K562 (cell line): ENCODE data around the gene INKA2. TPM values are rescaled to one million over a fixed set of nuclear protein-coding genes. Genes with fewer than 3 reads are reported as not detected.

Experiments
- BHLHE40 ChIP-seq: IDR thresholded peaks from 2 replicates; pipeline ENCODE4 v1.6.1; 2011; ENCODE audit warnings: low read length, improper control_type of control experiment
- CBFA2T2 ChIP-seq: fragments of 450-650 bp; conservative IDR thresholded peaks from 2 replicates; pipeline ENCODE4 v1.6.1; 2017; ENCODE audit warnings: mild to moderate bottlenecking
- DMBX1 ChIP-seq: fragments of 250-450 bp; sonication (Bioruptor Pico); IDR thresholded peaks from 2 replicates; pipeline ENCODE4 v1.8.0; 2022; ENCODE audit warnings: inconsistent platforms, mild to moderate bottlenecking, moderate library complexity, borderline replicate concordance
- E2F3 ChIP-seq: fragments of 250-450 bp; sonication (Bioruptor Pico); IDR thresholded peaks from 2 replicates; pipeline ENCODE4 v1.4.0; 2020; ENCODE audit warnings: mild to moderate bottlenecking
- ERF ChIP-seq: fragments of 450-650 bp; formaldehyde crosslinking; IDR thresholded peaks from 2 replicates; pipeline ENCODE4 v1.4.0; 2020; ENCODE audit warnings: mild to moderate bottlenecking, mixed read lengths
- HNRNPK ChIP-seq: fragments of 200-400 bp; formaldehyde crosslinking; IDR thresholded peaks from one replicate; pipeline ENCODE4 v1.6.1; 2018; ENCODE audit warnings: mild to moderate bottlenecking, low read depth, low read length; ENCODE audit not compliant: poor library complexity, severe bottlenecking
- MAZ ChIP-seq, 2 experiments: fragments of 450-650 bp in 1 of 2; sonication (generic) in 1 of 2; formaldehyde crosslinking; IDR thresholded peaks in 1 of 2; conservative IDR thresholded peaks in 1 of 2; 2 replicates each; pipeline versions ENCODE4 v1.4.0 to v1.5.0; 2020; ENCODE audit warnings: mild to moderate bottlenecking in 1 of 2, missing genetic modification reagents in 1 of 2
- RAD21 ChIP-seq, 2 experiments: fragments of 250-450 bp in 1 of 2; fragments of 450-650 bp in 1 of 2; sonication (Bioruptor Pico) in 1 of 2; formaldehyde crosslinking in 1 of 2; IDR thresholded peaks in 1 of 2; conservative IDR thresholded peaks in 1 of 2; 2 replicates each; pipeline versions ENCODE4 v1.4.0 to v1.8.0; 2020 to 2022; ENCODE audit warnings: mild to moderate bottlenecking in 2 of 2, moderate library complexity in 1 of 2
- ZBTB17 ChIP-seq: fragments of 450-650 bp; formaldehyde crosslinking; IDR thresholded peaks from 2 replicates; pipeline ENCODE4 v1.4.0; 2020; ENCODE audit warnings: mild to moderate bottlenecking
- ZNF584 ChIP-seq: fragments of 200-800 bp; sonication (Bioruptor generic); IDR thresholded peaks from 2 replicates; pipeline ENCODE4 v1.6.1; 2016; ENCODE audit warnings: low read depth, mild to moderate bottlenecking, missing genetic modification characterization, missing compliant biosample characterization
- polyA plus RNA-seq, 8 experiments: library from polyadenylated mRNA; depleted of rRNA in 4 of 8; stranded (reverse) in 5 of 8; unstranded in 3 of 8; fragments of >200 nt; fragmentation: Nextera tagmentation in 2 of 8; fragmentation: Illumina TruSeq in 1 of 8; extraction: Ambion mirVana in 2 of 8; extraction: Trizol in 1 of 8; gene quantifications; 2 replicates each; pipeline versions ENCODE4 v1.2.1 to v1.2.3, GENCODE V29; 2011 to 2014; ENCODE audit warnings: inconsistent platforms in 1 of 8, missing spikeins in 1 of 8
- total RNA-seq, 7 experiments: library from RNA; depleted of rRNA in 6 of 7; stranded (reverse); fragments of >200 nt in 6 of 7; fragmentation: Illumina TruSeq in 2 of 7; extraction: Trizol in 2 of 7; gene quantifications; 2 replicates each; pipeline versions ENCODE4 v1.2.1 to v1.2.3, GENCODE V29; 2011 to 2021; ENCODE audit warnings: low replicate concordance in 1 of 7
- TF ChIP-seq, protein P1 (sequence below): fragments of 450-650 bp; IDR thresholded peaks from 2 replicates; pipeline ENCODE4 v1.6.1; 2016; ENCODE audit warnings: mild to moderate bottlenecking, moderate library complexity
- TF ChIP-seq, protein P2 (sequence below): fragments of 450-650 bp; formaldehyde crosslinking; IDR thresholded peaks from 2 replicates; pipeline ENCODE4 v1.4.0; 2022; ENCODE audit warnings: missing genetic modification characterization

INKA2 gene
- total and polyA plus RNA-seq, 9 of the 15 experiments (the other 6 are each of a cell fraction or from before 2014, with no cell fraction given), result 0.04 to 1.4 (median 0.26) TPM; not detected in 1

DNA sequence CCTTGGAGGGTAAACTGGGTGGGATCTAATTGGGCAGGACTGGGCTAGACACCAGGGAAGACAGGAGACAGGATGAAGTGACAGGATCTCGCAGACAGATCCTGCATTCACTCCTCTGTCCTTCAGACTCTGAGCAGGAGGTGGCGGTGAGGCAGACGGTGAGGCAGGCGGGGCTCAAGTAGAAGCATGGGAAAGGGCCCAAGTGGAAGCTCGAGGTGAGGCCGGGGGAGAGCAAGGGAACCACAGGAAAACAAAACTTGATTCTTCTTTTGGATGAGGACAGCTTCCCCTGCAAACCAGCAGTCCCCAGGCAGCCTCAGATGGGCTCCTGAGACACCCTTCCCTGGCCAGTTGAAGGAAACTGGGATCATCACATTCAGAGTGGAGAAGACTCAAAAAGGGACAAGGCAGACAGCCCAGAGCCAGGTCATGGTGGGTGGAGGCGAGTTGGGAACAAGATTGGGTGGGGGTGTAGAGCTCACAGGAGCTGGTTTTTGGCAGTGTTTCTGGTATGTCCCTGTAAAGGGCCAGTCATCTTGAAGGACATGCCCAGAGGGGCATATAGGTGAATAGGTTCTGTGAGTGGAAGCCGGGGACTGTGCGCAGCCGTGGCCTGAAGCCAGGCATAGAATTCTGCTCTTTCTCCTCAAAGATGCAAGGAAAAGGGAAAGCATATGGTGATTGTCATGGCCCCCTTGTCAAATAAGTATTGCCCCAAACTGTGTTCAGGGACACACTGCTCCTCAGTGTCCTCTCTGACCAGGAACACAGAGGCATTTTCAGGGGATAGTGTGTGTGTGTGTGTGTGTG is 18.0 kb downstream of the INKA2 start (continued):
- TF ChIP-seq, protein P1, sequence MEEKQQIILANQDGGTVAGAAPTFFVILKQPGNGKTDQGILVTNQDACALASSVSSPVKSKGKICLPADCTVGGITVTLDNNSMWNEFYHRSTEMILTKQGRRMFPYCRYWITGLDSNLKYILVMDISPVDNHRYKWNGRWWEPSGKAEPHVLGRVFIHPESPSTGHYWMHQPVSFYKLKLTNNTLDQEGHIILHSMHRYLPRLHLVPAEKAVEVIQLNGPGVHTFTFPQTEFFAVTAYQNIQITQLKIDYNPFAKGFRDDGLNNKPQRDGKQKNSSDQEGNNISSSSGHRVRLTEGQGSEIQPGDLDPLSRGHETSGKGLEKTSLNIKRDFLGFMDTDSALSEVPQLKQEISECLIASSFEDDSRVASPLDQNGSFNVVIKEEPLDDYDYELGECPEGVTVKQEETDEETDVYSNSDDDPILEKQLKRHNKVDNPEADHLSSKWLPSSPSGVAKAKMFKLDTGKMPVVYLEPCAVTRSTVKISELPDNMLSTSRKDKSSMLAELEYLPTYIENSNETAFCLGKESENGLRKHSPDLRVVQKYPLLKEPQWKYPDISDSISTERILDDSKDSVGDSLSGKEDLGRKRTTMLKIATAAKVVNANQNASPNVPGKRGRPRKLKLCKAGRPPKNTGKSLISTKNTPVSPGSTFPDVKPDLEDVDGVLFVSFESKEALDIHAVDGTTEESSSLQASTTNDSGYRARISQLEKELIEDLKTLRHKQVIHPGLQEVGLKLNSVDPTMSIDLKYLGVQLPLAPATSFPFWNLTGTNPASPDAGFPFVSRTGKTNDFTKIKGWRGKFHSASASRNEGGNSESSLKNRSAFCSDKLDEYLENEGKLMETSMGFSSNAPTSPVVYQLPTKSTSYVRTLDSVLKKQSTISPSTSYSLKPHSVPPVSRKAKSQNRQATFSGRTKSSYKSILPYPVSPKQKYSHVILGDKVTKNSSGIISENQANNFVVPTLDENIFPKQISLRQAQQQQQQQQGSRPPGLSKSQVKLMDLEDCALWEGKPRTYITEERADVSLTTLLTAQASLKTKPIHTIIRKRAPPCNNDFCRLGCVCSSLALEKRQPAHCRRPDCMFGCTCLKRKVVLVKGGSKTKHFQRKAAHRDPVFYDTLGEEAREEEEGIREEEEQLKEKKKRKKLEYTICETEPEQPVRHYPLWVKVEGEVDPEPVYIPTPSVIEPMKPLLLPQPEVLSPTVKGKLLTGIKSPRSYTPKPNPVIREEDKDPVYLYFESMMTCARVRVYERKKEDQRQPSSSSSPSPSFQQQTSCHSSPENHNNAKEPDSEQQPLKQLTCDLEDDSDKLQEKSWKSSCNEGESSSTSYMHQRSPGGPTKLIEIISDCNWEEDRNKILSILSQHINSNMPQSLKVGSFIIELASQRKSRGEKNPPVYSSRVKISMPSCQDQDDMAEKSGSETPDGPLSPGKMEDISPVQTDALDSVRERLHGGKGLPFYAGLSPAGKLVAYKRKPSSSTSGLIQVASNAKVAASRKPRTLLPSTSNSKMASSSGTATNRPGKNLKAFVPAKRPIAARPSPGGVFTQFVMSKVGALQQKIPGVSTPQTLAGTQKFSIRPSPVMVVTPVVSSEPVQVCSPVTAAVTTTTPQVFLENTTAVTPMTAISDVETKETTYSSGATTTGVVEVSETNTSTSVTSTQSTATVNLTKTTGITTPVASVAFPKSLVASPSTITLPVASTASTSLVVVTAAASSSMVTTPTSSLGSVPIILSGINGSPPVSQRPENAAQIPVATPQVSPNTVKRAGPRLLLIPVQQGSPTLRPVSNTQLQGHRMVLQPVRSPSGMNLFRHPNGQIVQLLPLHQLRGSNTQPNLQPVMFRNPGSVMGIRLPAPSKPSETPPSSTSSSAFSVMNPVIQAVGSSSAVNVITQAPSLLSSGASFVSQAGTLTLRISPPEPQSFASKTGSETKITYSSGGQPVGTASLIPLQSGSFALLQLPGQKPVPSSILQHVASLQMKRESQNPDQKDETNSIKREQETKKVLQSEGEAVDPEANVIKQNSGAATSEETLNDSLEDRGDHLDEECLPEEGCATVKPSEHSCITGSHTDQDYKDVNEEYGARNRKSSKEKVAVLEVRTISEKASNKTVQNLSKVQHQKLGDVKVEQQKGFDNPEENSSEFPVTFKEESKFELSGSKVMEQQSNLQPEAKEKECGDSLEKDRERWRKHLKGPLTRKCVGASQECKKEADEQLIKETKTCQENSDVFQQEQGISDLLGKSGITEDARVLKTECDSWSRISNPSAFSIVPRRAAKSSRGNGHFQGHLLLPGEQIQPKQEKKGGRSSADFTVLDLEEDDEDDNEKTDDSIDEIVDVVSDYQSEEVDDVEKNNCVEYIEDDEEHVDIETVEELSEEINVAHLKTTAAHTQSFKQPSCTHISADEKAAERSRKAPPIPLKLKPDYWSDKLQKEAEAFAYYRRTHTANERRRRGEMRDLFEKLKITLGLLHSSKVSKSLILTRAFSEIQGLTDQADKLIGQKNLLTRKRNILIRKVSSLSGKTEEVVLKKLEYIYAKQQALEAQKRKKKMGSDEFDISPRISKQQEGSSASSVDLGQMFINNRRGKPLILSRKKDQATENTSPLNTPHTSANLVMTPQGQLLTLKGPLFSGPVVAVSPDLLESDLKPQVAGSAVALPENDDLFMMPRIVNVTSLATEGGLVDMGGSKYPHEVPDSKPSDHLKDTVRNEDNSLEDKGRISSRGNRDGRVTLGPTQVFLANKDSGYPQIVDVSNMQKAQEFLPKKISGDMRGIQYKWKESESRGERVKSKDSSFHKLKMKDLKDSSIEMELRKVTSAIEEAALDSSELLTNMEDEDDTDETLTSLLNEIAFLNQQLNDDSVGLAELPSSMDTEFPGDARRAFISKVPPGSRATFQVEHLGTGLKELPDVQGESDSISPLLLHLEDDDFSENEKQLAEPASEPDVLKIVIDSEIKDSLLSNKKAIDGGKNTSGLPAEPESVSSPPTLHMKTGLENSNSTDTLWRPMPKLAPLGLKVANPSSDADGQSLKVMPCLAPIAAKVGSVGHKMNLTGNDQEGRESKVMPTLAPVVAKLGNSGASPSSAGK, result peak; percentile 62
- TF ChIP-seq E2F3 (CRISPR knock-in tag), result peak; percentile 67; the same call in 1 of the 2 replicates
- no peak for TF ChIP-seq HNRNPK
- TF ChIP-seq DMBX1, result 0 out of 2 replicates have a peak, but pooled peaks have one; percentile 27
- peak in 1 of 2 experiments; percentile 34; a peak in 1 of 4 replicates for TF ChIP-seq MAZ (CRISPR knock-in tag; conservative IDR thresholded peaks at IDR 0.05 in 1 of 2, IDR thresholded peaks at IDR 0.05 in 1 of 2)
- TF ChIP-seq CBFA2T2, result no peak
- peak; percentile 66; the same call in 1 of the 2 replicates for TF ChIP-seq ZNF584 (CRISPR knock-in tag)
- TF ChIP-seq, protein P2, sequence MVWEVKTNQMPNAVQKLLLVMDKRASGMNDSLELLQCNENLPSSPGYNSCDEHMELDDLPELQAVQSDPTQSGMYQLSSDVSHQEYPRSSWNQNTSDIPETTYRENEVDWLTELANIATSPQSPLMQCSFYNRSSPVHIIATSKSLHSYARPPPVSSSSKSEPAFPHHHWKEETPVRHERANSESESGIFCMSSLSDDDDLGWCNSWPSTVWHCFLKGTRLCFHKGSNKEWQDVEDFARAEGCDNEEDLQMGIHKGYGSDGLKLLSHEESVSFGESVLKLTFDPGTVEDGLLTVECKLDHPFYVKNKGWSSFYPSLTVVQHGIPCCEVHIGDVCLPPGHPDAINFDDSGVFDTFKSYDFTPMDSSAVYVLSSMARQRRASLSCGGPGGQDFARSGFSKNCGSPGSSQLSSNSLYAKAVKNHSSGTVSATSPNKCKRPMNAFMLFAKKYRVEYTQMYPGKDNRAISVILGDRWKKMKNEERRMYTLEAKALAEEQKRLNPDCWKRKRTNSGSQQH (CRISPR knock-in tag), result 0 out of 2 replicates have a peak, but pooled peaks have one; percentile 46
- TF ChIP-seq ERF, result peak; percentile 44; the same call in 1 of the 2 replicates
- peak in 1 of 2 experiments; percentile 30; a peak in 2 of 4 replicates for TF ChIP-seq RAD21 (CRISPR knock-in tag; conservative IDR thresholded peaks at IDR 0.05 in 1 of 2, IDR thresholded peaks at IDR 0.05 in 1 of 2)
- TF ChIP-seq BHLHE40, result 0 out of 2 replicates have a peak, but pooled peaks have one; percentile 3
- TF ChIP-seq ZBTB17 (CRISPR knock-in tag), result 0 out of 2 replicates have a peak, but pooled peaks have one; percentile 32
